Kidney epithelial cell (primary cell): ENCODE data around the gene CRISPLD2. TPM values are rescaled to one million over a fixed set of nuclear protein-coding genes. Genes with fewer than 3 reads are reported as not detected.

Source experiments
- DNase-seq: peaks from one replicate; pipeline ENCODE4 v3.0.0-alpha.2; 2010; ENCODE audit warnings: low read depth
- H3K27me3 ChIP-seq: 2 replicates; pipeline ENCODE4 v1.6.0; 2011; ENCODE audit warnings: low read length; ENCODE audit not compliant: control insufficient read depth, insufficient read depth
- H3K36me3 ChIP-seq: 2 replicates; pipeline ENCODE4 v1.5.1; 2011; ENCODE audit warnings: low read length; ENCODE audit not compliant: control insufficient read depth, insufficient read depth
- H3K4me3 ChIP-seq: 2 replicates; pipeline ENCODE4 v1.5.1; 2011; ENCODE audit warnings: low read depth, mild to moderate bottlenecking, control low read depth, low read length
- CTCF ChIP-seq: IDR thresholded peaks from 2 replicates; pipeline ENCODE4 v1.5.1; 2011; ENCODE audit warnings: mild to moderate bottlenecking, moderate library complexity, low read length, control low read depth, inconsistent platforms; ENCODE audit not compliant: insufficient read depth, poor library complexity, severe bottlenecking
- total RNA-seq: library from RNA; depleted of rRNA; stranded (reverse); fragments of >200 nt; gene quantifications from 2 replicates; pipeline ENCODE4 v1.2.3, GENCODE V29; 2015

CRISPLD2 gene
- total RNA-seq = 2.5 and 3.3 TPM in 2 replicates

- Histone ChIP-seq H3K27me3 (no peaks in the 10 kb centered on the region), H3K4me3 (peak within 1 kb of the TSS; percentile 31), H3K36me3 (no peaks in the 10 kb centered on the region)
- DNase-seq = no peak
- TF ChIP-seq CTCF = no peak
Observed at GRCh38 chr16:84819644-84820304, at the start of gene CRISPLD2. TSS of gene CRISPLD2 (plus strand) at chr16:84819985. CDS start at chr16:84838496, 18,511 bp downstream.

DNA sequence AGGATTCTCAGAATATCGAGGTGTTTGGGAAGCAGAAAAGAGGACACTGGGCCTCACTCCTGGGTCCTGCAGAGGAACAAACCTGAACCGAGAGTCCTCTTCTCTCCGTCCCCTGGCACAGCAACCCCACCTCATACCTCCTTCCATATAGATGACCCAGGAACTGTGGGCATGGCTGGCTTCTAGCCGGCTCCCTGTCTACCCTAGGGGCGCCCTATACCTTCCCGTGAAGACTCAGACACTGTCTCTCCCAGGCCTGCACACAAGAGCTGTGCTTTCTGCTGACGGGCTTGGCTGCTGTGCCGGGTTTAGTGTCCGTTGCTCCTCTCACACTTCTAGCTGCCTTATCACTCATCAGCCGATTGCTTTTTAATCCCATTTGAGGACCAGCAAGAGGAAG is 46.5 kb upstream of the CRISPLD2 start:
- TF ChIP-seq CTCF = no peak
- H3K4me3 ChIP-seq = no peak overlapping the region
- no peak for DNase-seq
- H3K27me3 ChIP-seq = no peaks in the 10 kb centered on the region
- H3K36me3 ChIP-seq = peaks cover 2% of the 10 kb centered on the region

DNA sequence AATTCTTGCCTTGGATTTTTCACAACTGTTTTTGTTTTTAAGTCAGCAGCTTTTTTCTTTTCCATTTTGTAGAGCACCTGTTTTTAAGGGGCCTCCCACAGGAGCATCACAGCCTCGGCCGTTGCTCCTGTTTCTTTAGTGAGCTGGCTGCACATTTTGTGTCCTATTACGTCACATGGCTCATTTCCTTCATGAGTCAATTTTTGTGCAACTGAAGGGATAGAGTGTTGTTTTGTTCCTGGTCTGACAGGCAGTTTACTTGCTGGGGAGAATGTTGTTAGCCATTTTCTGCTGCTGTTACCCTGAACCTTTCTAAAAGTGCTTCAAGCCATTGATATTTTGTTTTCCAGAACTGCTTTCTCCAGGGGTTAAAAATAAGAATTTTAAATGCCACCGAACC is 45.0 kb upstream of the CRISPLD2 start:
- H3K4me3 ChIP-seq = no peak overlapping the region
- no peak for TF ChIP-seq CTCF
- no peaks in the 10 kb centered on the region for H3K27me3 ChIP-seq
- H3K36me3 ChIP-seq = peaks cover 2% of the 10 kb centered on the region
- peak; percentile 58 for DNase-seq

- no peak for TF ChIP-seq CTCF
- Histone ChIP-seq H3K4me3 (no peak overlapping the region), H3K36me3 (peaks cover 2% of the 10 kb centered on the region), H3K27me3 (no peaks in the 10 kb centered on the region)
- no peak for DNase-seq
Observed at GRCh38 chr16:84775262-84775810, 44.4 kb upstream of the CRISPLD2 start.

DNA sequence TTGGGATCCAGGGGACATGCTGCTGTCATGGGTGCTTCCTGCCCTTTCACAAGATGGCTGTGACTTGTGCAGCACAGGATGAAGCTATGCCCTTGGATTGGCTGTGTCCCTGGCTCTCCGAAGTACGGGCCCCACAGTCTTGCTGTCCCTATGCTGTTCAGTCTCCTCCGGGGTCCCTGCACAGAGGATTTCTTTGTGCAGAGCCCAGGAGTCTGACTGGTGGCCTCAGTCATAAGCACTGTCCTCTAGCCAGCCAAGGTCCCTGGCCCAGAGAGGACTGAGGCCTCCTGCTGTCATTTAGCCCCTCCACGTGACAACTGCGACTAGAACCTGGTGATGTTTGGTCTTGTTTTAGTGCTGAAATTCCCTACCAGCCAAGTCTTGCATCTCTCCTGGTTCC is 42.4 kb upstream of the CRISPLD2 start:
- no peak for TF ChIP-seq CTCF
- no peaks in the 10 kb centered on the region for H3K27me3 ChIP-seq

DNA sequence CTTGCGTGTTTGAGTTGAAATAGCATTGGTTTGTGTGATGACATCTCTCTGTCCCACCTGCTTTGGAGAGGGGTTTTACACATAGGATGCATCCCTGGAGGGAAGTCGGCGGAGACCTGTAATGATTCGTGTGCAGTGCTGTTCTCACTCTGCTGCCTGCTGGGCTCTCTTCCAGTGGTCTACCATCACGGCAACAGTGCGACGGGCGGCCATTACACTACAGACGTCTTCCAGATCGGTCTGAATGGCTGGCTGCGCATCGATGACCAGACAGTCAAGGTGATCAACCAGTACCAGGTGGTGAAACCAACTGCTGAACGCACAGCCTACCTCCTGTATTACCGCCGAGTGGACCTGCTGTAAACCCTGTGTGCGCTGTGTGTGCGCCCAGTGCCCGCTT is 41.1 kb upstream of the CRISPLD2 start:
- no peak for DNase-seq
- no peak overlapping the region for H3K4me3 ChIP-seq
- no peaks in the 10 kb centered on the region for H3K27me3 ChIP-seq
- no peak for TF ChIP-seq CTCF
- peaks cover 2% of the 10 kb centered on the region for H3K36me3 ChIP-seq

More for the DNA sequence above, 42.4 kb upstream of the CRISPLD2 start:
- H3K36me3 ChIP-seq = peaks cover 2% of the 10 kb centered on the region
- no peak for DNase-seq
- H3K4me3 ChIP-seq = no peak overlapping the region
